Nephron (organoid): Measurements from ENCODE around the gene STAB1.

Experiments used
- H3K27ac Mint-ChIP-seq, 3 experiments: 2 replicates each; pipeline ENCODE4 v1.8.0; 2020; ENCODE audit warnings: mixed read lengths in 3 of 3, mild to moderate bottlenecking in 2 of 3, moderate library complexity in 1 of 3
- H3K27me3 Mint-ChIP-seq: 2 replicates; pipeline ENCODE4 v1.8.0; 2021; ENCODE audit warnings: low read depth, mild to moderate bottlenecking, moderate library complexity, mixed read lengths
- H3K36me3 Mint-ChIP-seq: 2 replicates; pipeline ENCODE4 v1.8.0; 2020; ENCODE audit warnings: low read depth, mixed read lengths
- H3K4me1 Mint-ChIP-seq: 2 replicates; pipeline ENCODE4 v1.8.0; 2020; ENCODE audit warnings: mixed read lengths
- H3K4me3 Mint-ChIP-seq, 3 experiments: 2 replicates each; pipeline ENCODE4 v1.8.0; 2020; ENCODE audit warnings: mild to moderate bottlenecking in 3 of 3, mixed read lengths in 3 of 3, moderate library complexity in 2 of 3
- H3K9me3 Mint-ChIP-seq: 2 replicates; pipeline ENCODE4 v1.8.0; 2020; ENCODE audit warnings: mixed read lengths
- CTCF ChIP-seq, 3 experiments: fragments of 200-600 bp; sonication (generic); IDR thresholded peaks; one replicate each; pipeline ENCODE4 v1.5.0; 2021; ENCODE audit warnings: antibody characterized with exemption in 3 of 3; ENCODE audit not compliant: unreplicated experiment in 3 of 3

The STAB1 gene

GRCh38 chr3:52529376-52530333, 34.5 kb downstream of the STAB1 start:
- Mint-ChIP-seq H3K9me3 (no peaks in the 10 kb centered on the region), H3K27ac (peak overlapping the region; percentile 42 to 70 (median 66)), H3K36me3 (peaks cover 28% of the 10 kb centered on the region), H3K4me3 (peak overlapping the region; percentile 62 to 77 (median 67)), H3K4me1 (peaks cover 26% of the 10 kb centered on the region), H3K27me3 (peaks cover 4% of the 10 kb centered on the region)
- no peak for TF ChIP-seq CTCF (IDR thresholded peaks at IDR 0.05; ENCODE audit: unreplicated experiment in 3 of 3)

- Mint-ChIP-seq H3K4me1 (peaks cover 31% of the 10 kb centered on the region), H3K36me3 (peaks cover 19% of the 10 kb centered on the region), H3K4me3 (peak overlapping the region; percentile 87 to 91 (median 89)), H3K27me3 (peaks cover 4% of the 10 kb centered on the region), H3K9me3 (no peaks in the 10 kb centered on the region), H3K27ac (no peak overlapping the region)
- no peak for TF ChIP-seq CTCF (IDR thresholded peaks at IDR 0.05; ENCODE audit: unreplicated experiment in 3 of 3)
These were observed 36.0 kb downstream of the STAB1 start for GRCh38 chr3:52530918-52531826.

GRCh38 chr3:52531860-52532516, 36.9 kb downstream of the STAB1 start:
- TF ChIP-seq CTCF (IDR thresholded peaks at IDR 0.05; ENCODE audit: unreplicated experiment in 3 of 3): no peak
- no peaks in the 10 kb centered on the region for H3K9me3 Mint-ChIP-seq
- H3K4me3 Mint-ChIP-seq: peak overlapping the region; percentile 87 to 91 (median 89)
- H3K27ac Mint-ChIP-seq: peak overlapping the region; percentile 66 to 81 (median 76)
- H3K27me3 Mint-ChIP-seq: peaks cover 4% of the 10 kb centered on the region
- H3K4me1 Mint-ChIP-seq: peaks cover 32% of the 10 kb centered on the region
- H3K36me3 Mint-ChIP-seq: peaks cover 14% of the 10 kb centered on the region

- H3K27ac Mint-ChIP-seq: peak overlapping the region; percentile 66 to 81 (median 76)
- TF ChIP-seq CTCF (IDR thresholded peaks at IDR 0.05; ENCODE audit: unreplicated experiment in 3 of 3): no peak
- H3K4me1 Mint-ChIP-seq: peaks cover 35% of the 10 kb centered on the region
- H3K4me3 Mint-ChIP-seq: peak overlapping the region; percentile 87 to 91 (median 89)
- H3K36me3 Mint-ChIP-seq: peaks cover 11% of the 10 kb centered on the region
- H3K9me3 Mint-ChIP-seq: no peaks in the 10 kb centered on the region
- H3K27me3 Mint-ChIP-seq: peaks cover 4% of the 10 kb centered on the region
These were observed 37.3 kb downstream of the STAB1 start for GRCh38 chr3:52532517-52532837.

GRCh38 chr3:52532838-52533622, 37.9 kb downstream of the STAB1 start:
- TF ChIP-seq CTCF (IDR thresholded peaks at IDR 0.05; ENCODE audit: unreplicated experiment in 3 of 3): no peak
- Mint-ChIP-seq H3K9me3 (no peaks in the 10 kb centered on the region), H3K27ac (peak overlapping the region; percentile 66 to 81 (median 76)), H3K4me1 (peaks cover 41% of the 10 kb centered on the region), H3K36me3 (peaks cover 11% of the 10 kb centered on the region), H3K4me3 (peak overlapping the region; percentile 87 to 91 (median 89)), H3K27me3 (peaks cover 4% of the 10 kb centered on the region)
